Amygdala (tissue), 56 donors: ENCODE results near the gene ACSM3.

Experiments used
- DNase-seq, 56 donors: peaks; one replicate each; lab custom pipeline; 2025; lab: John Stamatoyannopoulos, UW

ACSM3 gene

DNA sequence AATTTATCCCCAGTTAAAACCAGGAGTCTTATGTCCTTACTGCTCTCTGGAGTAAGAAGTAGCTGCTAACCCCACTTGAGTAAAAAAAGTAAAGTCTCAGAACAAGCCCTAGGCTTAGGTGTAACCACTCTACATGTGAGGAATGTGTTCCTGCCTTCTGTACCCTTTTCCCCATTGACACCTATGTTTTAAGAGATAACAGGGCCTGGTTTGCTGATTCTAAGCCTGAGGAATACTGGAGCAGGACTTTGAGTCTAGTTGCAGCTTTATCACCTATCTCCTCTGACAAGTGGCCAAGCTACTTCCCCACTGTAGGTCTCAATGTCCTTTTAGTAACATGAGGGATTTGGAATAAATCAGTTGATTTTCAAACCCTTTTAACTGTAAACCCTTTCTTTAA is 82.7 kb downstream of the ACSM3 start:
- DNase-seq, result no peak
